SK-N-SH (cell line): ENCODE data around the gene CDK8.
"Not testable (repeated sequence)": the region's sequence is repeated elsewhere in the genome, so short reads cannot be mapped to it uniquely, and the experiment has no call there.

Experiments
- CTCF ChIP-seq: fragments of 200-600 bp; sonication (generic); IDR thresholded peaks from 2 replicates; pipeline ENCODE4 v1.6.1; 2017; ENCODE audit warnings: antibody characterized with exemption, mild to moderate bottlenecking, moderate library complexity
- FOXM1 ChIP-seq: IDR thresholded peaks from 2 replicates; pipeline ENCODE4 v1.4.0; 2012; ENCODE audit warnings: low read depth, mild to moderate bottlenecking
- JUND ChIP-seq: IDR thresholded peaks from 2 replicates; pipeline ENCODE4 v1.4.0; 2012
- SMC3 ChIP-seq: IDR thresholded peaks from 2 replicates; pipeline ENCODE4 v1.6.1; 2012; ENCODE audit warnings: low read depth, low read length, improper control_type of control experiment
- TAF1 ChIP-seq: IDR thresholded peaks from 2 replicates; pipeline ENCODE4 v1.6.1; 2012; ENCODE audit warnings: low read depth, mild to moderate bottlenecking, low read length, moderate library complexity, borderline replicate concordance
- YY1 ChIP-seq: IDR thresholded peaks from 2 replicates; pipeline ENCODE4 v1.4.0; 2012; ENCODE audit warnings: low read depth, mild to moderate bottlenecking
- TF ChIP-seq, protein P1 (sequence below): IDR thresholded peaks from 2 replicates; pipeline ENCODE4 v1.6.1; 2012; ENCODE audit warnings: mild to moderate bottlenecking, low read depth, low read length, moderate library complexity

GRCh38 chr13:26316095-26316494 is 62.2 kb downstream of the CDK8 start:
- TF ChIP-seq CTCF, YY1, TAF1, JUND, FOXM1, SMC3: not testable (repeated sequence)
- TF ChIP-seq, protein P1, sequence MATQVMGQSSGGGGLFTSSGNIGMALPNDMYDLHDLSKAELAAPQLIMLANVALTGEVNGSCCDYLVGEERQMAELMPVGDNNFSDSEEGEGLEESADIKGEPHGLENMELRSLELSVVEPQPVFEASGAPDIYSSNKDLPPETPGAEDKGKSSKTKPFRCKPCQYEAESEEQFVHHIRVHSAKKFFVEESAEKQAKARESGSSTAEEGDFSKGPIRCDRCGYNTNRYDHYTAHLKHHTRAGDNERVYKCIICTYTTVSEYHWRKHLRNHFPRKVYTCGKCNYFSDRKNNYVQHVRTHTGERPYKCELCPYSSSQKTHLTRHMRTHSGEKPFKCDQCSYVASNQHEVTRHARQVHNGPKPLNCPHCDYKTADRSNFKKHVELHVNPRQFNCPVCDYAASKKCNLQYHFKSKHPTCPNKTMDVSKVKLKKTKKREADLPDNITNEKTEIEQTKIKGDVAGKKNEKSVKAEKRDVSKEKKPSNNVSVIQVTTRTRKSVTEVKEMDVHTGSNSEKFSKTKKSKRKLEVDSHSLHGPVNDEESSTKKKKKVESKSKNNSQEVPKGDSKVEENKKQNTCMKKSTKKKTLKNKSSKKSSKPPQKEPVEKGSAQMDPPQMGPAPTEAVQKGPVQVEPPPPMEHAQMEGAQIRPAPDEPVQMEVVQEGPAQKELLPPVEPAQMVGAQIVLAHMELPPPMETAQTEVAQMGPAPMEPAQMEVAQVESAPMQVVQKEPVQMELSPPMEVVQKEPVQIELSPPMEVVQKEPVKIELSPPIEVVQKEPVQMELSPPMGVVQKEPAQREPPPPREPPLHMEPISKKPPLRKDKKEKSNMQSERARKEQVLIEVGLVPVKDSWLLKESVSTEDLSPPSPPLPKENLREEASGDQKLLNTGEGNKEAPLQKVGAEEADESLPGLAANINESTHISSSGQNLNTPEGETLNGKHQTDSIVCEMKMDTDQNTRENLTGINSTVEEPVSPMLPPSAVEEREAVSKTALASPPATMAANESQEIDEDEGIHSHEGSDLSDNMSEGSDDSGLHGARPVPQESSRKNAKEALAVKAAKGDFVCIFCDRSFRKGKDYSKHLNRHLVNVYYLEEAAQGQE, result not testable (repeated sequence)
